ENCODE data around the gene TMEM43. TPM values are rescaled to one million over a fixed set of nuclear protein-coding genes. Genes with fewer than 3 reads are reported as not detected.

Gene TMEM43
- total and polyA plus RNA-seq, 10 of the 15 experiments (the other 5 are each of a cell fraction or from before 2014, with no cell fraction given) = 7.2 to 33.0 (median 18.5) TPM

- H3K9ac ChIP-seq (ENCODE audit: control insufficient read depth, insufficient read depth, low read length) = no peak overlapping the region
- ChIA-PET CTCF (interaction anchor here (2.1 to 3.0 kb wide), 3 partner anchors 49 to 230 kb away, joined by 7 to 9 read pairs (median 9); partner anchors contain the start of genes LSM3 and XPC), RAD21 (ENCODE audit: unreplicated experiment) (interaction anchor here (0.8 kb wide), 1 partner anchor 230 kb away, joined by 3 read pairs; no protein-coding TSS in a partner anchor), POLR2A (interaction anchor here (1.3 to 3.6 kb wide), 2 partner anchors 52 kb away, joined by 4 to 42 read pairs; partner anchors contain the start of genes LSM3 and XPC), SMC1A (ENCODE audit: uncharacterized antibody, unreplicated experiment) (interaction anchor here (1.2 kb wide), 1 partner anchor 17 kb away, joined by 3 read pairs; no protein-coding TSS in a partner anchor)
- H3K36me3 ChIP-seq (ENCODE audit: control insufficient read depth in 2 of 2, insufficient read depth in 2 of 2, low read length in 1 of 2) = peaks cover 7 to 27% of the 10 kb centered on the region in 2 experiments
- TF ChIP-seq JUND (IDR thresholded peaks at IDR 0.05; ENCODE audit: low read depth, low read length) (no peak), BCLAF1 (IDR thresholded peaks at IDR 0.05) (no peak), YBX1 (IDR thresholded peaks at IDR 0.05) (no peak), ESRRA (IDR thresholded peaks at IDR 0.05; ENCODE audit: low read length) (no peak), CHD4 (IDR thresholded peaks at IDR 0.05) (no peak), STAT1 (conservative IDR thresholded peaks at IDR 0.05) (no peak), NKRF (conservative IDR thresholded peaks at IDR 0.05) (no peak), MEF2A (IDR thresholded peaks at IDR 0.05; ENCODE audit: insufficient read depth, low read depth, low read length) (no peak), E4F1 (IDR thresholded peaks at IDR 0.05; ENCODE audit: borderline replicate concordance, partially characterized antibody) (no peak), PML (IDR thresholded peaks at IDR 0.05; ENCODE audit: low read length) (no peak), CBX3 (IDR thresholded peaks at IDR 0.05; ENCODE audit: borderline replicate concordance, low read depth) (no peak), POLR2AphosphoS2 (IDR thresholded peaks at IDR 0.05; ENCODE audit: low read depth, low read length) (no peak), RCOR1 (conservative IDR thresholded peaks at IDR 0.05; ENCODE audit: low read depth, low read length) (no peak), DPF2 (IDR thresholded peaks at IDR 0.05) (no peak)
- no peaks in the 10 kb centered on the region for H3K27me3 ChIP-seq (replicated peaks in 1 of 2; ENCODE audit: control insufficient read depth in 2 of 2, insufficient read depth in 2 of 2, low read length in 1 of 2)
- in situ Hi-C loops (cut with MboI) = no loop called here
- FAIRE-seq = no peak
- H3K4me1 ChIP-seq (ENCODE audit: control insufficient read depth, insufficient read depth, low read length) = peaks cover 8% of the 10 kb centered on the region
- H3K27ac ChIP-seq (ENCODE audit: control insufficient read depth, insufficient read depth) = no peak overlapping the region
- H4K20me1 ChIP-seq (ENCODE audit: control insufficient read depth, insufficient read depth) = no peaks in the 10 kb centered on the region
- H3K4me3 ChIP-seq = peak overlapping the region; percentile 93; the same call in 1 of the 2 replicates
- ATAC-seq = no peak
- peak overlapping the region; percentile 95 for H3K4me2 ChIP-seq (ENCODE audit: control insufficient read depth, insufficient read depth)
- peaks cover 53% of the 10 kb centered on the region for H3K79me2 ChIP-seq (ENCODE audit: control insufficient read depth, insufficient read depth, low read length)
- H3K9me3 ChIP-seq (replicated peaks; ENCODE audit: control insufficient read depth, insufficient read depth, low read length) = no peaks in the 10 kb centered on the region
- intact Hi-C loops (cut with micrococcal nuclease; ENCODE audit: unreplicated experiment) = no loop called here
- no peak for DNase-seq (ENCODE audit: low read depth, low spot score)
- no peak overlapping the region for H2AFZ ChIP-seq (ENCODE audit: control insufficient read depth, low read depth, low read length)
- 96% methylated on average over 5 of the region's 5 CpGs for WGBS (ENCODE audit: insufficient coverage, insufficient replicate concordance, low lambda C conversion rate, missing lambda C conversion rate)
- BruUV-seq (replicated peaks) = no TSS peak
These were observed 2.1 kb downstream of the TMEM43 start for GRCh38 chr3:14126887-14127505.
